IMR-90 (cell line): ENCODE results near the gene PTPN21. TPM values are rescaled to one million over a fixed set of nuclear protein-coding genes. Genes with fewer than 3 reads are reported as not detected.

Experiments
- ATAC-seq: fragments of 200-7000 bp; cut with Tn5 transposase; 2 replicates; pipeline ENCODE4 v1.9.1; 2020; ENCODE audit warnings: low read depth, mild to moderate bottlenecking, moderate library complexity
- BruUV-seq: library from RNA; stranded (reverse); fragments of 400-500 nt; replicated peaks from 2 replicates; lab custom pipeline; 2021; lab: Mats Ljungman, UMichigan
- CTCF ChIA-PET: fragments of 300-600 bp; formaldehyde crosslinking; extraction: SDS; loops from one replicate; lab custom pipeline; 2021; ENCODE audit warnings: antibody characterized with exemption; lab: Yijun Ruan, JAX
- POLR2A ChIA-PET: fragments of 300-600 bp; sonication (Branson Sonifier 250); formaldehyde crosslinking; loops from one replicate; lab custom pipeline; 2022; ENCODE audit warnings: antibody characterized with exemption; ENCODE audit not compliant: unreplicated experiment; lab: Charles Lee
- DNase-seq: peaks from one replicate; pipeline ENCODE4 v3.0.0; 2013
- H2AFZ ChIP-seq: replicated peaks from 2 replicates; pipeline ENCODE3; 2013; ENCODE audit warnings: low read length, mild to moderate bottlenecking; ENCODE audit not compliant: poor library complexity
- H2AK5ac ChIP-seq: 2 replicates; pipeline ENCODE4 v1.6.1; 2013; ENCODE audit warnings: low read depth, low read length, inconsistent platforms
- H2AK9ac ChIP-seq: replicated peaks from 2 replicates; pipeline ENCODE3; 2013; ENCODE audit warnings: mild to moderate bottlenecking, low read depth, low read length, moderate library complexity; ENCODE audit not compliant: poor library complexity
- H2BK120ac ChIP-seq: 2 replicates; pipeline ENCODE4 v1.6.1; 2013; ENCODE audit warnings: low read depth, low read length, inconsistent platforms
- H2BK15ac ChIP-seq: 3 replicates; pipeline ENCODE4 v1.6.1; 2013; ENCODE audit warnings: low read depth, low read length, inconsistent platforms
- H2BK20ac ChIP-seq: 2 replicates; pipeline ENCODE4 v1.6.1; 2013; ENCODE audit warnings: low read depth, mild to moderate bottlenecking, inconsistent platforms, low read length, moderate library complexity
- H2BK5ac ChIP-seq: 2 replicates; pipeline ENCODE4 v1.6.1; 2013; ENCODE audit warnings: mild to moderate bottlenecking, low read depth, low read length, inconsistent platforms; ENCODE audit not compliant: poor library complexity, severe bottlenecking
- H3K14ac ChIP-seq: replicated peaks from 2 replicates; pipeline ENCODE4 v1.6.1; 2013; ENCODE audit warnings: low read depth, low read length, inconsistent platforms
- H3K18ac ChIP-seq: 2 replicates; pipeline ENCODE4 v1.6.1; 2013; ENCODE audit warnings: low read depth, low read length, control low read depth
- H3K23ac ChIP-seq: 2 replicates; pipeline ENCODE4 v1.6.1; 2013; ENCODE audit warnings: low read depth, low read length, inconsistent platforms
- H3K27ac ChIP-seq: 2 replicates; pipeline ENCODE4 v1.5.1; 2013; ENCODE audit warnings: mild to moderate bottlenecking, control low read depth, low read length; ENCODE audit not compliant: insufficient read depth
- H3K27me3 ChIP-seq: 2 replicates; pipeline ENCODE4 v1.6.1; 2013; ENCODE audit warnings: low read length; ENCODE audit not compliant: control insufficient read depth, insufficient read depth
- H3K36me3 ChIP-seq: 2 replicates; pipeline ENCODE4 v1.6.1; 2013; ENCODE audit warnings: low read length, mixed read lengths; ENCODE audit not compliant: control insufficient read depth, insufficient read depth
- H3K4ac ChIP-seq: 2 replicates; pipeline ENCODE4 v1.6.1; 2013; ENCODE audit warnings: low read depth, low read length, inconsistent platforms
- H3K4me1 ChIP-seq: 2 replicates; pipeline ENCODE4 v1.6.1; 2013; ENCODE audit warnings: low read length, mixed read lengths; ENCODE audit not compliant: control insufficient read depth, insufficient read depth
- H3K4me2 ChIP-seq: 2 replicates; pipeline ENCODE4 v1.6.1; 2013; ENCODE audit warnings: low read depth, mild to moderate bottlenecking, control low read depth, low read length, moderate library complexity
- H3K4me3 ChIP-seq: 2 replicates; pipeline ENCODE4 v1.5.1; 2013; ENCODE audit warnings: low read depth, mild to moderate bottlenecking, control low read depth, low read length, moderate library complexity; ENCODE audit not compliant: insufficient read depth
- H3K56ac ChIP-seq: 2 replicates; pipeline ENCODE4 v1.6.1; 2013; ENCODE audit warnings: low read length, inconsistent platforms; ENCODE audit not compliant: insufficient read depth; ENCODE audit errors: extremely low read depth
- H3K79me1 ChIP-seq, 2 experiments: 2 replicates each; pipeline ENCODE4 v1.6.1; 2013; ENCODE audit warnings: low read length in 2 of 2, inconsistent platforms in 1 of 2, low read depth in 1 of 2
- H3K9ac ChIP-seq: 2 replicates; pipeline ENCODE4 v1.6.1; 2013; ENCODE audit warnings: low read depth, low read length, control low read depth
- H3K9me1 ChIP-seq: 2 replicates; pipeline ENCODE4 v1.6.1; 2013; ENCODE audit warnings: low read length, inconsistent platforms; ENCODE audit not compliant: insufficient read depth
- H3K9me3 ChIP-seq: 2 replicates; pipeline ENCODE4 v1.6.1; 2013; ENCODE audit warnings: low read length; ENCODE audit not compliant: control insufficient read depth, insufficient read depth
- H4K20me1 ChIP-seq: 2 replicates; pipeline ENCODE4 v1.6.1; 2013; ENCODE audit warnings: low read length, inconsistent platforms; ENCODE audit not compliant: insufficient read depth
- H4K5ac ChIP-seq: 2 replicates; pipeline ENCODE4 v1.6.1; 2013; ENCODE audit warnings: mild to moderate bottlenecking, low read depth, low read length, control low read depth
- H4K8ac ChIP-seq, 2 experiments: 2 replicates each; pipeline ENCODE4 v1.6.1; 2013; ENCODE audit warnings: low read depth in 2 of 2, low read length in 2 of 2, control low read depth in 1 of 2, inconsistent platforms in 1 of 2
- H4K91ac ChIP-seq: 2 replicates; pipeline ENCODE4 v1.6.1; 2013; ENCODE audit warnings: low read depth, low read length, inconsistent platforms; ENCODE audit not compliant: insufficient read depth
- CHD1 ChIP-seq: IDR thresholded peaks from 2 replicates; pipeline ENCODE4 v1.6.1; 2012; ENCODE audit warnings: low read depth, low read length, improper control_type of control experiment
- FOS ChIP-seq: fragments of 150-350 bp; IDR thresholded peaks from 2 replicates; pipeline ENCODE4 v1.6.1; 2016; ENCODE audit warnings: low read depth, low read length
- NFE2L2 ChIP-seq: fragments of 150-350 bp; IDR thresholded peaks from 2 replicates; pipeline ENCODE4 v1.6.1; 2016; ENCODE audit warnings: low read depth, mild to moderate bottlenecking, low read length
- WGBS, 2 experiments: methylation state at CpG; one replicate each; pipeline versions ENCODE4 v1.1.5 to v1.1.7; 2013; ENCODE audit warnings: missing lambda C conversion rate in 2 of 2; ENCODE audit not compliant: insufficient read length in 1 of 2; ENCODE audit errors: extremely low coverage in 2 of 2; 5-methylcytosine and 5-hydroxymethylcytosine counted together
- dilution Hi-C: fragments of 300-500 bp; cut with HindIII; formaldehyde crosslinking; loops from one replicate; pipeline ENCODE4 v1.14.3; 2018; ENCODE audit warnings: low sequenced_read_pairs; ENCODE audit not compliant: unreplicated experiment
- in situ Hi-C: fragments of 300-500 bp; cut with MboI; formaldehyde crosslinking; loops from 3 replicates; pipeline ENCODE4 v1.14.3; 2019; ENCODE audit warnings: low sequenced_read_pairs, inconsistent platforms, mixed read lengths
- intact Hi-C: fragments of 100-400 bp; cut with micrococcal nuclease; formaldehyde crosslinking; loops from 2 replicates; pipeline ENCODE4 v1.10.0; 2022
- polyA plus RNA-seq, 3 experiments: library from polyadenylated mRNA; depleted of rRNA; stranded (reverse); fragments of >200 nt; gene quantifications; 2 replicates each; pipeline ENCODE4 v1.2.3, GENCODE V29; 2012; ENCODE audit warnings: low replicate concordance in 1 of 3
- total RNA-seq: library from RNA; depleted of rRNA; stranded (reverse); fragments of >200 nt; gene quantifications from 2 replicates; pipeline ENCODE4 v1.2.3, GENCODE V29; 2012
- TF ChIP-seq, protein P1 (sequence below): conservative IDR thresholded peaks from 2 replicates; pipeline ENCODE4 v1.5.1; 2012; ENCODE audit warnings: mild to moderate bottlenecking, low read depth, low read length, improper control_type of control experiment
- TF ChIP-seq, protein P2 (sequence below): fragments of 150-350 bp; IDR thresholded peaks from 2 replicates; pipeline ENCODE4 v1.6.1; 2016; ENCODE audit warnings: low read depth, mild to moderate bottlenecking, low read length, moderate library complexity, borderline replicate concordance

Gene PTPN21
- total and polyA plus RNA-seq, 2 of the 4 experiments (the other 2 are of a cell fraction) = 10.4 to 10.7 TPM

DNA sequence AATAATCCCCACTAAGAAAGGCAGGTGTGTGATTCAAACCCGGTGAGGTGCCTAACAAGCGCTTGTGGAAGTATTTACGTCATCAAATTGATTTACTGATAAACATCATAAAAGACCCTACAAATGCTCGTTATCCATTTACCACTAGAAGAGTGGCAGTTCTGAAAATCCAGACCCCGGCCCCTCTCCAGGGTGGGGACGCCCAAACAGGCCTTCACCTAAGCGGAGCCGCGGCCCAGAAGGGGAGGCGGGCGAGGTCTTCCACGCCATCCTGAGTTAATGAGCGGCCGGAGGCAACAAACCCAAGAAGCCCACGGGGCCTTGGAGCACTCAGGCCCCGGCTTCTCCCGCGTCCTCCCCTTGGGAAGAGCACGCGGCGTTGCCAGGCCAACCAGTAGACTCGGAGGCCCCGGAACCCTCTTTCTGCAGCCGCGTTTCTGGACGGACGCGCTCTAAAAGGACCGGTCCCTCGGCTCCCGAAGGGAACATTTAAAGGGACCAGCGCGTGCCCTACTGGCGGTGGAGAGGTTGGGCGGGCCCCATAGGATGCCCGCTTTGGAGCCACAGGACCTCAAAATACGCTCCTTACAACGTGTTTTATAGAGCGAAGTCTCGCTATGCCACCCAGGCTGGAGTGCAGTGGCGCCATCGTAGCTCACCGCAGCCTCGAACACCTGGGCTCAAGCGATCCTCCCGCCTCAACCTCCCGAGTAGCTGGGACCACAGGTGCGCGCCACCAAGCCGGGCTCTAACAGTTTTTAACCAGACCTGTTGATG is 3.5 kb downstream of the PTPN21 start (continued):
- TF ChIP-seq FOS (no peak), NFE2L2 (no peak), CHD1 (no peak)

DNA sequence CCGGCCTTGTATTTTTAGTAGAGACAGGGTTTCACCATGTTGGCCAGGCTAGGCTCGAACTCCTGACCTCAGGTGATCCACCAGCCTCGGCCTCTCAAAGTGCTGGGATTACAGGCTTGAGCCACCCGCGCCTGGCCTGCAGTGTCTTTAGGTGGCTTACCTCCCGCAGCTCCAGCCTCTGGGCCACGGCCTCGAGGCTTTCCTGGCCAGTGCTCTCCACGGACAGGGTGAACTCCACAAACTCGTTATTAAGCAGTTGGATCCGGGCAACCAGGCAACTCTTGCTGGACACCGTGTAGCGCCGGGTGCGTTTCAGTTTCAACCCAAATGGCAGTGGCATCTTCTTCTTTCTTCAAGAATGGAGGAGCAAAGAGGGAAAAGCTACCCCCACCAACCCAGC is 4.7 kb downstream of the PTPN21 start:
- H4K91ac ChIP-seq = no peak overlapping the region
- ATAC-seq = no peak
- H3K27me3 ChIP-seq = no peaks in the 10 kb centered on the region
- dilution Hi-C loops (no loop called here), in situ Hi-C loops (loop anchor here (10.0 kb wide), 2 partner anchors 165 to 355 kb away; partner anchors contain the start of gene SPATA7), intact Hi-C loops (no loop called here)
- peaks cover 4% of the 10 kb centered on the region; the same call in 1 of the 2 replicates for H3K4me1 ChIP-seq
- no peak overlapping the region for H3K23ac ChIP-seq
- WGBS, 2 experiments = 98% methylated on average over 10 of the region's 15 CpGs; no CpG with 5 or more reads in 1 of the 2 experiments
- no peak overlapping the region for H3K9ac ChIP-seq
- H2AFZ ChIP-seq = no peak overlapping the region
- H3K9me3 ChIP-seq = no peaks in the 10 kb centered on the region
- no peak overlapping the region for H2AK5ac ChIP-seq
- H3K9me1 ChIP-seq = no peaks in the 10 kb centered on the region; the same call in 1 of the 2 replicates
- no peak overlapping the region for H2BK20ac ChIP-seq
- no TSS peak for BruUV-seq
- no peak for DNase-seq
- H2AK9ac ChIP-seq = peak overlapping the region; percentile 40
- no peak overlapping the region for H2BK120ac ChIP-seq
- POLR2A ChIA-PET = no interaction called here
- no peak overlapping the region for H3K27ac ChIP-seq
- peaks cover 32 to 67% of the 10 kb centered on the region in 2 experiments for H3K79me1 ChIP-seq
- H2BK15ac ChIP-seq = no peak overlapping the region
- no peak overlapping the region for H4K5ac ChIP-seq
- no peak overlapping the region for H3K56ac ChIP-seq
- no peak overlapping the region for H3K4me3 ChIP-seq
- H4K20me1 ChIP-seq = peaks cover 43% of the 10 kb centered on the region; the same call in 1 of the 2 replicates
- no peak overlapping the region for H3K4me2 ChIP-seq
- peaks cover 25% of the 10 kb centered on the region for H3K36me3 ChIP-seq
- no peak overlapping the region for H3K14ac ChIP-seq
- CTCF ChIA-PET = no interaction called here
- H3K4ac ChIP-seq = no peak overlapping the region
- H2BK5ac ChIP-seq = no peak overlapping the region
- TF ChIP-seq, protein P1, sequence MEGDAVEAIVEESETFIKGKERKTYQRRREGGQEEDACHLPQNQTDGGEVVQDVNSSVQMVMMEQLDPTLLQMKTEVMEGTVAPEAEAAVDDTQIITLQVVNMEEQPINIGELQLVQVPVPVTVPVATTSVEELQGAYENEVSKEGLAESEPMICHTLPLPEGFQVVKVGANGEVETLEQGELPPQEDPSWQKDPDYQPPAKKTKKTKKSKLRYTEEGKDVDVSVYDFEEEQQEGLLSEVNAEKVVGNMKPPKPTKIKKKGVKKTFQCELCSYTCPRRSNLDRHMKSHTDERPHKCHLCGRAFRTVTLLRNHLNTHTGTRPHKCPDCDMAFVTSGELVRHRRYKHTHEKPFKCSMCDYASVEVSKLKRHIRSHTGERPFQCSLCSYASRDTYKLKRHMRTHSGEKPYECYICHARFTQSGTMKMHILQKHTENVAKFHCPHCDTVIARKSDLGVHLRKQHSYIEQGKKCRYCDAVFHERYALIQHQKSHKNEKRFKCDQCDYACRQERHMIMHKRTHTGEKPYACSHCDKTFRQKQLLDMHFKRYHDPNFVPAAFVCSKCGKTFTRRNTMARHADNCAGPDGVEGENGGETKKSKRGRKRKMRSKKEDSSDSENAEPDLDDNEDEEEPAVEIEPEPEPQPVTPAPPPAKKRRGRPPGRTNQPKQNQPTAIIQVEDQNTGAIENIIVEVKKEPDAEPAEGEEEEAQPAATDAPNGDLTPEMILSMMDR = no peak
- TF ChIP-seq, protein P2, sequence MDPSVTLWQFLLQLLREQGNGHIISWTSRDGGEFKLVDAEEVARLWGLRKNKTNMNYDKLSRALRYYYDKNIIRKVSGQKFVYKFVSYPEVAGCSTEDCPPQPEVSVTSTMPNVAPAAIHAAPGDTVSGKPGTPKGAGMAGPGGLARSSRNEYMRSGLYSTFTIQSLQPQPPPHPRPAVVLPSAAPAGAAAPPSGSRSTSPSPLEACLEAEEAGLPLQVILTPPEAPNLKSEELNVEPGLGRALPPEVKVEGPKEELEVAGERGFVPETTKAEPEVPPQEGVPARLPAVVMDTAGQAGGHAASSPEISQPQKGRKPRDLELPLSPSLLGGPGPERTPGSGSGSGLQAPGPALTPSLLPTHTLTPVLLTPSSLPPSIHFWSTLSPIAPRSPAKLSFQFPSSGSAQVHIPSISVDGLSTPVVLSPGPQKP = no peak
- no peak overlapping the region for H4K8ac ChIP-seq
- H3K18ac ChIP-seq = no peak overlapping the region
